Endothelial cell of umbilical vein (primary cell): ENCODE measurements around the gene ZBTB7A. TPM values are rescaled to one million over a fixed set of nuclear protein-coding genes. Genes with fewer than 3 reads are reported as not detected.

Source experiments
- BruUV-seq: library from RNA; stranded (reverse); fragments of 400-500 nt; replicated peaks from 2 replicates; lab custom pipeline; 2021; lab: Mats Ljungman, UMichigan
- CTCF ChIA-PET: fragments of 300-600, 350-600 bp; sonication (Branson Sonifier 250); formaldehyde crosslinking; loops from one replicate; lab custom pipeline; 2021; ENCODE audit warnings: antibody characterized with exemption, inconsistent platforms; lab: Charles Lee
- POLR2A ChIA-PET: fragments of 300-600, 350-600 bp; sonication (Branson Sonifier 250); formaldehyde crosslinking; loops from one replicate; lab custom pipeline; 2021; ENCODE audit warnings: antibody characterized with exemption, inconsistent platforms; lab: Charles Lee
- DNase-seq: peaks from one replicate; pipeline ENCODE4 v3.0.0-alpha.2; 2011; ENCODE audit warnings: low read depth, low spot score
- FAIRE-seq: peaks from 2 replicates; lab custom pipeline; 2011; peaks lifted over from hg19 to GRCh38; lab: Jason Lieb, UNC
- H2AFZ ChIP-seq: 2 replicates; pipeline ENCODE4 v1.6.0; 2012; ENCODE audit warnings: low read depth, low read length, control low read depth, inconsistent platforms
- H3K27ac ChIP-seq: 2 replicates; pipeline ENCODE4 v1.5.1; 2011; ENCODE audit warnings: low read depth, mild to moderate bottlenecking, control low read depth, low read length, moderate library complexity; ENCODE audit not compliant: insufficient read depth
- H3K27me3 ChIP-seq, 2 experiments: 2 replicates each; pipeline versions ENCODE4 v1.6.0 to v1.6.1; 2011; ENCODE audit warnings: low read length in 2 of 2, mixed read lengths in 1 of 2; ENCODE audit not compliant: control insufficient read depth in 2 of 2, insufficient read depth in 2 of 2
- H3K36me3 ChIP-seq, 2 experiments: 2 replicates in 1 of 2; 3 replicates in 1 of 2; pipeline ENCODE4 v1.5.1; 2011; ENCODE audit warnings: low read length in 2 of 2, mild to moderate bottlenecking in 1 of 2, moderate library complexity in 1 of 2; ENCODE audit not compliant: control insufficient read depth in 2 of 2, insufficient read depth in 2 of 2; ENCODE audit errors: extremely low read depth in 1 of 2
- H3K4me1 ChIP-seq: 3 replicates; pipeline ENCODE4 v1.5.1; 2011; ENCODE audit warnings: mild to moderate bottlenecking, low read length; ENCODE audit not compliant: control insufficient read depth, insufficient read depth; ENCODE audit errors: extremely low read depth
- H3K4me2 ChIP-seq: 2 replicates; pipeline ENCODE4 v1.6.1; 2011; ENCODE audit warnings: low read length, control low read depth, mixed read lengths; ENCODE audit not compliant: insufficient read depth
- H3K4me3 ChIP-seq, 3 experiments: fragments of 200-600 bp in 1 of 3; sonication (generic), shearing (Covaris generic) in 1 of 3; replicated peaks in 1 of 3; 2 replicates each; pipeline ENCODE4 v1.5.1; 2011 to 2016; ENCODE audit warnings: control low read depth in 3 of 3, low read length in 3 of 3, mild to moderate bottlenecking in 2 of 3, inconsistent platforms in 1 of 3, low read depth in 1 of 3, moderate library complexity in 1 of 3; ENCODE audit not compliant: insufficient read depth in 1 of 3
- H3K79me2 ChIP-seq: 2 replicates; pipeline ENCODE4 v1.6.0; 2012; ENCODE audit warnings: low read length, inconsistent platforms; ENCODE audit not compliant: control insufficient read depth, insufficient read depth
- H3K9ac ChIP-seq: replicated peaks from 2 replicates; pipeline ENCODE3; 2011; ENCODE audit warnings: low read length, control low read depth; ENCODE audit not compliant: insufficient read depth; ENCODE audit errors: extremely low read depth
- H3K9me1 ChIP-seq: replicated peaks from 3 replicates; pipeline ENCODE4 v1.6.0; 2011; ENCODE audit warnings: mild to moderate bottlenecking, low read length; ENCODE audit not compliant: control insufficient read depth, insufficient read depth; ENCODE audit errors: extremely low read depth
- H3K9me3 ChIP-seq: replicated peaks from 2 replicates; pipeline ENCODE4 v1.5.1; 2012; ENCODE audit warnings: low read length, inconsistent platforms; ENCODE audit not compliant: control insufficient read depth, insufficient read depth
- H4K20me1 ChIP-seq: replicated peaks from 2 replicates; pipeline ENCODE3; 2011; ENCODE audit warnings: mild to moderate bottlenecking, low read length; ENCODE audit not compliant: control insufficient read depth, insufficient read depth; ENCODE audit errors: extremely low read depth
- dilution Hi-C: fragments of 300-500 bp; cut with MboI; formaldehyde crosslinking; loops from one replicate; pipeline ENCODE4 v1.15.0; 2019; ENCODE audit warnings: low sequenced_read_pairs; ENCODE audit not compliant: extremely low pct_ligation_motif_present
- intact Hi-C: fragments of 100-400 bp; cut with micrococcal nuclease; formaldehyde crosslinking; loops from one replicate; pipeline ENCODE4 v1.10.0; 2022
- polyA plus RNA-seq, 4 experiments: library from polyadenylated mRNA; depleted of rRNA in 3 of 4; stranded (reverse) in 3 of 4; unstranded in 1 of 4; fragments of >200 nt; gene quantifications; 2 replicates each; pipeline versions ENCODE4 v1.2.1 to v1.2.3, GENCODE V29; 2011 to 2012; ENCODE audit warnings: missing spikeins in 1 of 4
- total RNA-seq: library from RNA; stranded (reverse); gene quantifications from 2 replicates; pipeline ENCODE4 v1.2.3, GENCODE V29; 2021
- TF ChIP-seq, protein P1 (sequence below), 2 donors: IDR thresholded peaks; 1 replicate in 1 of 2; 2 replicates in 1 of 2; pipeline ENCODE4 v1.5.1; 2011; ENCODE audit warnings: low read length in 2 of 2, mild to moderate bottlenecking in 2 of 2, moderate library complexity in 2 of 2, control low read depth in 1 of 2, inconsistent platforms in 1 of 2, low read depth in 1 of 2; ENCODE audit not compliant: insufficient read depth in 1 of 2; ENCODE audit errors: extremely low read depth in 1 of 2
- TF ChIP-seq, protein P2 (sequence below): IDR thresholded peaks from 2 replicates; pipeline ENCODE4 v1.6.1; 2011; ENCODE audit not compliant: insufficient read depth, insufficient read length

The ZBTB7A gene
- total and polyA plus RNA-seq, 2 donors (not counting 3 experiments of a cell fraction or from before 2014, with no cell fraction given): 8.2 to 29.0 TPM

DNA sequence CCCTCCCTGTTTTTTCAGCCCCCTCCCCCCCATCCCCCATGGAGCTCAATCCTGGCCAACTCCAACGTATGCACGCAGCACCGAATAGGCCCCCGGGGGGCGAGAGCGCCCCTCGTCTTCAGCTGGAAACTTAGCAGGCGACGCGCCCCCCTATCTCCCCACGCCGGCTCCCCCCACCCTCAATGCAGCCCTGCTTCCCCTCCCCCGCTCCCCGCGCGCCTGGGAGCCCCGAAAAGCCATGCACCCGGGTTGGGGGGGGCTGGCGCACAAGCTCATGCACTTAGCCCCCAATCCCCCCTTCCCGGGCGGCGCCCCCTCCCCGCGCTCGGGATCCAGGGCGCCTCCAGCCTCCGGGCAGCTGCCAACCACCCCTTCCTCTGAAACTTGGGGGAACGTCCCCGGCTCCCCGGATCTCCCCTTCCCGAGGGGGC lies 508 bp downstream of the ZBTB7A start:
- no TSS peak for BruUV-seq
- intact Hi-C loops: loop anchor here (2.0 to 5.0 kb wide), 4 partner anchors 56 to 99 kb away; partner anchors contain the start of genes EEF2 and MAP2K2

More for the DNA sequence above, 508 bp downstream of the ZBTB7A start:
- ChIA-PET POLR2A (interaction anchor here (0.6 to 0.7 kb wide), 2 partner anchors 51 to 63 kb away, joined by 3 to 5 read pairs; no protein-coding TSS in a partner anchor), CTCF (interaction anchor here (0.6 to 1.2 kb wide), 3 partner anchors 12 to 91 kb away, joined by 3 to 9 read pairs (median 3); no protein-coding TSS in a partner anchor)
- Histone ChIP-seq H3K4me1 (peaks cover 11% of the 10 kb centered on the region), H2AFZ (peak overlapping the region; percentile 32), H3K9ac (peak overlapping the region; percentile 45), H3K27ac (peak overlapping the region; percentile 11), H4K20me1 (no peaks in the 10 kb centered on the region), H3K27me3 (no peaks in the 10 kb centered on the region), H3K4me3 (peak overlapping the region; percentile 48 to 98 (median 95)), H3K79me2 (peaks cover 42% of the 10 kb centered on the region), H3K4me2 (no peak overlapping the region), H3K9me3 (no peaks in the 10 kb centered on the region), H3K9me1 (no peaks in the 10 kb centered on the region), H3K36me3 (peaks cover 0 to 5% of the 10 kb centered on the region in 2 experiments)
- dilution Hi-C loops: no loop called here
- DNase-seq (no peak), FAIRE-seq (no peak)
- TF ChIP-seq, protein P1, sequence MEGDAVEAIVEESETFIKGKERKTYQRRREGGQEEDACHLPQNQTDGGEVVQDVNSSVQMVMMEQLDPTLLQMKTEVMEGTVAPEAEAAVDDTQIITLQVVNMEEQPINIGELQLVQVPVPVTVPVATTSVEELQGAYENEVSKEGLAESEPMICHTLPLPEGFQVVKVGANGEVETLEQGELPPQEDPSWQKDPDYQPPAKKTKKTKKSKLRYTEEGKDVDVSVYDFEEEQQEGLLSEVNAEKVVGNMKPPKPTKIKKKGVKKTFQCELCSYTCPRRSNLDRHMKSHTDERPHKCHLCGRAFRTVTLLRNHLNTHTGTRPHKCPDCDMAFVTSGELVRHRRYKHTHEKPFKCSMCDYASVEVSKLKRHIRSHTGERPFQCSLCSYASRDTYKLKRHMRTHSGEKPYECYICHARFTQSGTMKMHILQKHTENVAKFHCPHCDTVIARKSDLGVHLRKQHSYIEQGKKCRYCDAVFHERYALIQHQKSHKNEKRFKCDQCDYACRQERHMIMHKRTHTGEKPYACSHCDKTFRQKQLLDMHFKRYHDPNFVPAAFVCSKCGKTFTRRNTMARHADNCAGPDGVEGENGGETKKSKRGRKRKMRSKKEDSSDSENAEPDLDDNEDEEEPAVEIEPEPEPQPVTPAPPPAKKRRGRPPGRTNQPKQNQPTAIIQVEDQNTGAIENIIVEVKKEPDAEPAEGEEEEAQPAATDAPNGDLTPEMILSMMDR (IDR thresholded peaks at IDR 0.05; ENCODE audit: extremely low read depth in 1 of 2, insufficient read depth in 1 of 2, low read depth in 1 of 2, low read length in 2 of 2): peak in 1 of 2 donors; percentile 1
- TF ChIP-seq, protein P2, sequence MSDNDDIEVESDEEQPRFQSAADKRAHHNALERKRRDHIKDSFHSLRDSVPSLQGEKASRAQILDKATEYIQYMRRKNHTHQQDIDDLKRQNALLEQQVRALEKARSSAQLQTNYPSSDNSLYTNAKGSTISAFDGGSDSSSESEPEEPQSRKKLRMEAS: no peak
